Heart left ventricle (tissue), 16 donors: ENCODE measurements around the gene DAP. TPM values are rescaled to one million over a fixed set of nuclear protein-coding genes. Genes with fewer than 3 reads are reported as not detected.
A peak's percentile ranks its signal among the peaks of the same experiment; 100 is the strongest.
"Not testable (repeated sequence)": the region's sequence is repeated elsewhere in the genome, so short reads cannot be mapped to it uniquely, and the experiment has no call there.

Source experiments
- ATAC-seq, 4 donors: fragments of 200-7000 bp; cut with Tn5 transposase; one replicate each; pipeline ENCODE4 v1.9.1; 2020 to 2022; ENCODE audit warnings: moderate library complexity in 4 of 4, mild to moderate bottlenecking in 3 of 4, moderate number of reproducible peaks in 1 of 4
- DNase-seq, 5 donors: peaks; one replicate each; pipeline ENCODE4 v3.0.0-alpha.2; 2020
- H3K27ac ChIP-seq, 12 donors: fragments of 200-600 bp; sonication (generic) in 4 of 12; one replicate each; pipeline versions ENCODE4 v1.5.0 to v1.8.0; 2016 to 2022; ENCODE audit warnings: mild to moderate bottlenecking in 2 of 12
- H3K27me3 ChIP-seq, 9 donors: fragments of 200-600 bp; sonication (generic) in 2 of 9; one replicate each; pipeline versions ENCODE4 v1.5.1 to v1.8.0; 2016 to 2022; ENCODE audit warnings: mild to moderate bottlenecking in 3 of 9
- H3K36me3 ChIP-seq, 9 donors: fragments of 200-600 bp; sonication (generic) in 2 of 9; one replicate each; pipeline versions ENCODE4 v1.5.0 to v1.8.0; 2018 to 2022; ENCODE audit warnings: mild to moderate bottlenecking in 2 of 9
- H3K4me1 ChIP-seq, 12 donors: fragments of 200-600 bp; sonication (generic) in 4 of 12; one replicate each; pipeline versions ENCODE4 v1.5.0 to v1.8.0; 2016 to 2022; ENCODE audit warnings: mild to moderate bottlenecking in 3 of 12
- H3K4me3 ChIP-seq, 12 donors: fragments of 200-600 bp; sonication (generic) in 4 of 12; one replicate each; pipeline versions ENCODE4 v1.5.0 to v1.8.0; 2017 to 2022; ENCODE audit warnings: mild to moderate bottlenecking in 9 of 12, moderate library complexity in 4 of 12
- H3K9me3 ChIP-seq, 12 donors: fragments of 200-600 bp; sonication (generic) in 4 of 12; one replicate each; pipeline versions ENCODE4 v1.5.0 to v1.8.0; 2016 to 2022; ENCODE audit warnings: mild to moderate bottlenecking in 1 of 12
- CTCF ChIP-seq, 12 donors: fragments of 200-600 bp; sonication (generic) in 4 of 12; IDR thresholded peaks; one replicate each; pipeline versions ENCODE4 v1.5.0 to v1.8.0; 2018 to 2022; ENCODE audit warnings: antibody characterized with exemption in 12 of 12, mild to moderate bottlenecking in 5 of 12
- POLR2A ChIP-seq, 2 donors: fragments of 450-650 bp; IDR thresholded peaks; one replicate each; pipeline ENCODE4 v1.6.1; 2017; ENCODE audit warnings: antibody characterized with exemption in 2 of 2, mild to moderate bottlenecking in 2 of 2, moderate library complexity in 2 of 2
- WGBS, 4 donors: extraction: QIAGEN DNeasy Blood & Tissue Kit in 2 of 4; methylation state at CpG; one replicate each; pipeline versions ENCODE4 v1.1.5 to v1.1.7; 2013 to 2018; 5-methylcytosine and 5-hydroxymethylcytosine counted together
- intact Hi-C, 10 donors: fragments of 100-400 bp; cut with DNase I; formaldehyde crosslinking; loops; one replicate each; pipeline versions ENCODE4 v1.11.1 to v1.14.2; 2022
- polyA plus RNA-seq, 2 donors: library from polyadenylated mRNA; stranded (reverse); fragments of 200-250 nt; gene quantifications; one replicate each; pipeline ENCODE4 v1.2.3, GENCODE V29; 2013
- total RNA-seq, 9 donors: library from RNA; depleted of rRNA in 2 of 9; stranded (reverse); fragments of >200 nt in 2 of 9; fragmentation: NEBNext Ultra II Directional in 3 of 9; extraction: Animal tissue kit (Norgen Biotek cat#: 25700) in 3 of 9; gene quantifications; one replicate each; pipeline versions ENCODE4 v1.1.0 to v1.2.4, GENCODE V29; 2016 to 2023
- donor health status: ischemic (EF 13 %, LVEDD 7.1; RV severe dilation, severe dysfunction).
- donor health status: healthy with polysubstance abuse.
- donor health status: DM: no; HTN: yes; CAD: no.
- donor health status: DM: no; HTN: no; CAD: no.
- donor health status: ischemic (EF 25% LVEDD 6.9; RV normal size, moderate dysfunction).
- donor health status: ischemic (EF 25% LVEDD 5.7; RV mildly dilated, moderate dysfunction).
- donor health status: healthy.
- donor health status: DM: yes; HTN: yes; CAD: no.
- donor health status: ischemic (EF 35%, LVEDD 5.7; RV mildly dilated, moderate dysfunction).
- donor health status: nonischemic (EF 11% LVEDD 7.7; RV severe dilation, severe dysfunction).
- donor health status: DM: yes; HTN: yes; CAD: no.
- donor health status: PGD.
- donor health status: ischemic (EF 29% LVEDD 5.4; RV normal size, mild dysfunction).
- donor health status: nonischemic (EF 23%, LVEDD 6.1; RV moderate dilation, normal function).

The DAP gene
- total and polyA plus RNA-seq, 11 donors: 13.8 to 61.6 (median 28.5) TPM

GRCh38 chr5:10789726-10790125 lies 28.7 kb upstream of the DAP start:
- no peaks in the 10 kb centered on the region for H3K36me3 ChIP-seq
- no peak for DNase-seq
- no peaks in the 10 kb centered on the region for H3K27me3 ChIP-seq
- peaks cover 0 to 13% (median 6%) of the 10 kb centered on the region in 12 donors for H3K4me1 ChIP-seq
- no peak overlapping the region for H3K4me3 ChIP-seq
- ATAC-seq: peak in 1 of 4 donors; percentile 21
- no peaks in the 10 kb centered on the region for H3K9me3 ChIP-seq
- intact Hi-C loops: no loop called here
- H3K27ac ChIP-seq: peak overlapping the region in 2 of 12 donors; percentile 19 to 32
- WGBS, 4 donors: 65 to 71% (median 67%) methylated on average over 3 of the region's 3 CpGs
- TF ChIP-seq POLR2A (IDR thresholded peaks at IDR 0.05): no peak
- TF ChIP-seq CTCF (IDR thresholded peaks at IDR 0.05): no peak

- intact Hi-C loops: no loop called here
- WGBS, 4 donors: 29 to 52% (median 39%) methylated on average over 3 of the region's 3 CpGs
- H3K27ac ChIP-seq: peak overlapping the region in 1 of 12 donors; percentile 19
- H3K9me3 ChIP-seq: no peaks in the 10 kb centered on the region
- DNase-seq (peak in 2 of 5 donors; percentile 34 to 41), ATAC-seq (peak in 3 of 4 donors; percentile 49 to 67 (median 55))
- no peaks in the 10 kb centered on the region for H3K36me3 ChIP-seq
- no peaks in the 10 kb centered on the region for H3K27me3 ChIP-seq
- H3K4me1 ChIP-seq: peaks cover 0 to 13% (median 6%) of the 10 kb centered on the region in 12 donors
- TF ChIP-seq POLR2A (IDR thresholded peaks at IDR 0.05) (no peak), CTCF (IDR thresholded peaks at IDR 0.05) (no peak)
- no peak overlapping the region for H3K4me3 ChIP-seq
These were observed 28.0 kb upstream of the DAP start for GRCh38 chr5:10789021-10789420.

- no peak for TF ChIP-seq CTCF (IDR thresholded peaks at IDR 0.05)
- TF ChIP-seq POLR2A (IDR thresholded peaks at IDR 0.05): no peak
- H3K4me1 ChIP-seq: peaks cover 0 to 13% (median 6%) of the 10 kb centered on the region in 12 donors
- no peak overlapping the region for H3K4me3 ChIP-seq
- H3K9me3 ChIP-seq: no peaks in the 10 kb centered on the region
- H3K36me3 ChIP-seq: no peaks in the 10 kb centered on the region
- no peak for DNase-seq
- H3K27ac ChIP-seq: no peak overlapping the region
- no peaks in the 10 kb centered on the region for H3K27me3 ChIP-seq
- no peak for ATAC-seq
- intact Hi-C loops: no loop called here
- 89 to 95% (median 94%) methylated on average over 5 of the region's 5 CpGs for WGBS, 4 donors
These were observed 27.3 kb upstream of the DAP start for GRCh38 chr5:10788358-10788757.

GRCh38 chr5:10786835-10787234 lies 25.8 kb upstream of the DAP start:
- 67 to 79% (median 72%) methylated on average over 4 of the region's 4 CpGs for WGBS, 4 donors
- intact Hi-C loops: no loop called here
- Histone ChIP-seq H3K9me3 (no peaks in the 10 kb centered on the region), H3K4me3 (no peak overlapping the region), H3K27ac (no peak overlapping the region), H3K4me1 (peaks cover 0 to 13% (median 6%) of the 10 kb centered on the region in 12 donors), H3K27me3 (no peaks in the 10 kb centered on the region), H3K36me3 (no peaks in the 10 kb centered on the region)
- no peak for DNase-seq
- ATAC-seq: no peak
- no peak for TF ChIP-seq POLR2A (IDR thresholded peaks at IDR 0.05)
- TF ChIP-seq CTCF (IDR thresholded peaks at IDR 0.05): no peak

- H3K9me3 ChIP-seq, H3K27ac ChIP-seq, H3K36me3 ChIP-seq, H3K4me3 ChIP-seq, H3K27me3 ChIP-seq, H3K4me1 ChIP-seq, intact Hi-C loops, DNase-seq, ATAC-seq: not testable (repeated sequence)
- 88 to 94% (median 91%) methylated on average over 7 of the region's 7 CpGs for WGBS, 4 donors
These were observed 19.2 kb upstream of the DAP start for GRCh38 chr5:10780208-10780607.
